Measurements from ENCODE around the gene LYPD1. TPM values are rescaled to one million over a fixed set of nuclear protein-coding genes. Genes with fewer than 3 reads are reported as not detected.
"Not testable (repeated sequence)": the region's sequence is repeated elsewhere in the genome, so short reads cannot be mapped to it uniquely, and the experiment has no call there.

The LYPD1 gene
- total and polyA plus RNA-seq, 8 donors: 1.1 to 8.4 (median 3.3) TPM; not detected in 3

DNA sequence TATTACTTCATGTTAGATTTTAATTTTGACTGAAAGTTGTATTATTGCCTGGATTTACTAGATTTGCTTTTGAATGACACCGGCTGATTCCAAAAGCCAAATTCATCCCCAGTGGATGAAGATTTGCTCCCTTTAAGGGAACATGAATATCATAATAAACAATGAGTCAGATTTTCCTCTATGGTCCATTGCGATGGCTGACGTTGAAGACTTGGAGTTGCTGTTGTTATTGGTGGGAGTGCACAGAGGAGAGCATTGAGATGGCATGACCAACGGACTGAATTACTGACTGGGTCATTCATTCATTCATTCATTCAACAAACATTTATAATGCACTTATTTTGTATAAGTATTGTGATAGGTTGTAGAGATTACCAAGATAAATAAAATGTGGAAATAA lies 33.4 kb upstream of the LYPD1 start:
- H3K9me3 ChIP-seq: no peaks in the 10 kb centered on the region
- H3K4me3 ChIP-seq: no peak overlapping the region
- TF ChIP-seq, protein P1, sequence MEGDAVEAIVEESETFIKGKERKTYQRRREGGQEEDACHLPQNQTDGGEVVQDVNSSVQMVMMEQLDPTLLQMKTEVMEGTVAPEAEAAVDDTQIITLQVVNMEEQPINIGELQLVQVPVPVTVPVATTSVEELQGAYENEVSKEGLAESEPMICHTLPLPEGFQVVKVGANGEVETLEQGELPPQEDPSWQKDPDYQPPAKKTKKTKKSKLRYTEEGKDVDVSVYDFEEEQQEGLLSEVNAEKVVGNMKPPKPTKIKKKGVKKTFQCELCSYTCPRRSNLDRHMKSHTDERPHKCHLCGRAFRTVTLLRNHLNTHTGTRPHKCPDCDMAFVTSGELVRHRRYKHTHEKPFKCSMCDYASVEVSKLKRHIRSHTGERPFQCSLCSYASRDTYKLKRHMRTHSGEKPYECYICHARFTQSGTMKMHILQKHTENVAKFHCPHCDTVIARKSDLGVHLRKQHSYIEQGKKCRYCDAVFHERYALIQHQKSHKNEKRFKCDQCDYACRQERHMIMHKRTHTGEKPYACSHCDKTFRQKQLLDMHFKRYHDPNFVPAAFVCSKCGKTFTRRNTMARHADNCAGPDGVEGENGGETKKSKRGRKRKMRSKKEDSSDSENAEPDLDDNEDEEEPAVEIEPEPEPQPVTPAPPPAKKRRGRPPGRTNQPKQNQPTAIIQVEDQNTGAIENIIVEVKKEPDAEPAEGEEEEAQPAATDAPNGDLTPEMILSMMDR (IDR thresholded peaks at IDR 0.05): no peak
- TF ChIP-seq POLR2A (IDR thresholded peaks at IDR 0.05): no peak
- TF ChIP-seq EP300 (IDR thresholded peaks at IDR 0.05): no peak
- no peak for TF ChIP-seq POLR2AphosphoS5 (IDR thresholded peaks at IDR 0.05)
- intact Hi-C loops (cut with DNase I; ENCODE audit: low total_unique reads): no loop called here
- DNase-seq: no peak
- WGBS, 5 donors: 56 to 68% (median 66%) methylated on average over 4 of the region's 4 CpGs
- peaks cover 0 to 6% (median 0%) of the 10 kb centered on the region in 3 donors for H3K27me3 ChIP-seq
- no peak overlapping the region for H3K27ac ChIP-seq
- H3K4me1 ChIP-seq: no peaks in the 10 kb centered on the region
- no peaks in the 10 kb centered on the region for H3K36me3 ChIP-seq

DNA sequence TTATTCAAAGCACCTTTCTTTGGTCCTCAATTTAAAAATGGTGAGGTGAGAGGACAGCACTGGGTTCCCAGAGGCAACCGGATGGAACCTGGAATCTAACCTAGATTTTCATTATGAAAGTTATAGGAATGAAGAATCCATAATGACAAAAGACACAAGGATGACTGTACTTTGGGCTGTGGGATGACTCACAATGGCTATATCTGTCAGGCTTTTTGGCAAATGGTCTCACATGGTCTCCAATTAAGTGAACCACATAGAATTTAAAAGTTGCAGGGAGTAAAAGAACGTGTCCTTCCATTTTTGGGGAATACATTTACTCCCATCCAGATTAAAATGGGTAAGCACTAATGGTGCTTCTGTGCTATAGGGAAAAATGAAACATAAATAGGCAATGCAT lies 31.8 kb upstream of the LYPD1 start:
- WGBS, 5 donors: 74 to 88% (median 83%) methylated on average over 2 of the region's 2 CpGs
- Histone ChIP-seq H3K9me3 (no peaks in the 10 kb centered on the region), H3K4me1 (no peaks in the 10 kb centered on the region), H3K27me3 (no peaks in the 10 kb centered on the region), H3K4me3 (no peak overlapping the region), H3K36me3 (no peaks in the 10 kb centered on the region), H3K27ac (no peak overlapping the region)
- intact Hi-C loops (cut with DNase I; ENCODE audit: low total_unique reads): no loop called here
- TF ChIP-seq POLR2A (IDR thresholded peaks at IDR 0.05): no peak
- TF ChIP-seq, protein P1 (IDR thresholded peaks at IDR 0.05): no peak
- no peak for TF ChIP-seq POLR2AphosphoS5 (IDR thresholded peaks at IDR 0.05)
- no peak for TF ChIP-seq EP300 (IDR thresholded peaks at IDR 0.05)
- DNase-seq: no peak

DNA sequence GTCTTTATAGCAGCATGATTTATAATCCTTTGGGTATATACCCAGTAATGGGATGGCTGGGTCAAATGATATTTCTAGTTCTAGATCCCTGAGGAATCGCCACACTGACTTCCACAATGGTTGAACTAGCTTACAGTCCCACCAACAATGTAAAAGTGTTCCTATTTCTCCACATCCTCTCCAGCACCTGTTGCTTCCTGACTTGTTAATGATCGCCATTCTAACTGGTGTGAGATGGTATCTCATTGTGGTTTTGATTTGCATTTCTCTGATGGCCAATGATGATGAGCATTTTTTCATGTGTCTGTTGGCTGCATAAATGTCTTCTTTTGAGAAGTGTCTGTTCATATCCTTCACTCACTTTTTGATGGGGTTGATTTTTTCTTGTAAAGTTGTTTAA lies 29.8 kb upstream of the LYPD1 start:
- intact Hi-C loops (cut with DNase I; ENCODE audit: low total_unique reads); H3K4me3 ChIP-seq: not testable (repeated sequence)
- 88 to 100% (median 100%) methylated on average over 1 of the region's 2 CpGs for WGBS, 5 donors

DNA sequence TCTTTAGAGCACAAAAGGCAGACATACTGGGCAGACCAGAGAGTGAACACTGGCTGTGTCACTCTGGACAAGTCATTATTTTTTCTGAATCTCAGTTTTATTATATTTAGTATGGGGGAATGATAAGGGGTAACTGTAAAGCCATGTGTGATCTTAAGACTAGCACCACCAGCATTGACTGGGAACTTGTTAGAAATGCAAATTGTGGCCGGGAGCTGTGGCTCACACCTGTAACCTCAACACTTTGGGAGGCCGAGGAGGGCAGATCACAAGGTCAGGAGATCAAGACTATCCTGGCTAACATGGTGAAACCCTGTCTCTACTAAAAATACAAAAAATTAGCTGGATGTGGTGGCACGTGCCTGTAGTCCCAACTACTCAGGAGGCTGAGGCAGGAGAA lies 28.3 kb upstream of the LYPD1 start:
- DNase-seq; H3K4me3 ChIP-seq; H3K27me3 ChIP-seq; H3K36me3 ChIP-seq; H3K4me1 ChIP-seq; intact Hi-C loops (cut with DNase I; ENCODE audit: low total_unique reads); H3K9me3 ChIP-seq; H3K27ac ChIP-seq: not testable (repeated sequence)
- 71 to 82% (median 77%) methylated on average over 3 of the region's 3 CpGs for WGBS, 5 donors

More for the DNA sequence above, 29.8 kb upstream of the LYPD1 start:
- H3K4me1 ChIP-seq, H3K9me3 ChIP-seq, DNase-seq, H3K27ac ChIP-seq, H3K27me3 ChIP-seq, H3K36me3 ChIP-seq: not testable (repeated sequence)

DNA sequence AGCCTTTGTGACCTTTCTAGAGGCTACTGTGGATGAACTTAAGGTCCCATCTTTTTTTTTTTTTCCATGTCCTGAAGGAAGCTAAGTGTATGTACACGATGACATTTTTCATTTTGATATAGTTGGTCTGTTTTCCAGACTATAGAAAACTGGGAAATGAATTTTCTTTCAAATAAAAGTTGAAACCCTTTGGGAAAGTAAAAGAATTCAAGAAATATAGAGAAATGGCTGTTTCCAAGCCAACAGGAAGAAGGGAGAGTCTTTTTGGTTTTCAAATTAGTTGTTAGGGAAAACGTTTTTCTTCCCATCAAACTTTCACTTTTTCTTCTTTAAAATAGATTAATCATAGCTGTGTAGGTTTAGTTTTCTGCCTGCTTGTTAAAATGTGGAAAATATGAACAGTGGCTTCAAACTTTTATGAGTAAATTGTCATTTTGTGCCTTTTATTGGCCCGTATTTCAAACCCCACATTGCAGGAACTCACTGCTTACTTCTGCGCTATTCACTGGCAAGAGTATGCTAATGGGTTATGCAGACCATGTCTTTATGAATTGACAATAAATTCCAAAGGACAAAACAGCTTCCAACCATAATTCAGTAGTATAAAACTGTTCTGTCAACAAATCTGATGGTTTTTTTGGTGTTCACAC lies 27.7 kb upstream of the LYPD1 start:
- no peaks in the 10 kb centered on the region for H3K4me1 ChIP-seq
- H3K36me3 ChIP-seq: no peaks in the 10 kb centered on the region
- no peaks in the 10 kb centered on the region for H3K9me3 ChIP-seq
- intact Hi-C loops (cut with DNase I; ENCODE audit: low total_unique reads): no loop called here
- DNase-seq: no peak
- TF ChIP-seq, protein P1 (IDR thresholded peaks at IDR 0.05): no peak
- TF ChIP-seq EP300 (IDR thresholded peaks at IDR 0.05) (no peak), POLR2A (IDR thresholded peaks at IDR 0.05) (no peak), POLR2AphosphoS5 (IDR thresholded peaks at IDR 0.05) (no peak)
- 57 to 72% (median 62%) methylated on average over 4 of the region's 4 CpGs for WGBS, 5 donors
- no peaks in the 10 kb centered on the region for H3K27me3 ChIP-seq
- no peak overlapping the region for H3K4me3 ChIP-seq
- no peak overlapping the region for H3K27ac ChIP-seq
